Stomach (tissue), 9 donors: ENCODE measurements around the gene PLD4. TPM values are rescaled to one million over a fixed set of nuclear protein-coding genes. Genes with fewer than 3 reads are reported as not detected.
A peak's percentile ranks its signal among the peaks of the same experiment; 100 is the strongest.
"Not testable (repeated sequence)": the region's sequence is repeated elsewhere in the genome, so short reads cannot be mapped to it uniquely, and the experiment has no call there.

Experiments used
- DNase-seq, 2 donors: peaks; one replicate each; pipeline versions ENCODE4 v3.0.0 to v3.0.0-alpha.2; 2013 to 2019
- H3K27ac ChIP-seq, 5 donors: fragments of 200-600 bp in 4 of 5; sonication (generic) in 4 of 5; one replicate each; pipeline ENCODE4 v1.5.1; 2013 to 2019; ENCODE audit warnings: mild to moderate bottlenecking in 1 of 5, moderate library complexity in 1 of 5
- H3K27me3 ChIP-seq, 3 donors: fragments of 200-600 bp; sonication (generic); one replicate each; pipeline ENCODE4 v1.5.1; 2017 to 2019; ENCODE audit warnings: mixed run types in 1 of 3
- H3K36me3 ChIP-seq, 4 donors: fragments of 200-600 bp; sonication (generic); 1 replicate in 3 of 4; 2 replicates in 1 of 4; pipeline ENCODE4 v1.5.1; 2016 to 2019
- H3K4me1 ChIP-seq, 4 donors: fragments of 200-600 bp; sonication (generic); one replicate each; pipeline ENCODE4 v1.5.1; 2016 to 2019
- H3K4me3 ChIP-seq, 4 donors: fragments of 200-600 bp; sonication (generic) in 3 of 4; one replicate each; pipeline ENCODE4 v1.5.1; 2016 to 2019; ENCODE audit warnings: mild to moderate bottlenecking in 1 of 4
- H3K9me3 ChIP-seq, 4 donors: fragments of 200-600 bp; sonication (generic); one replicate each; pipeline ENCODE4 v1.5.1; 2016 to 2019
- EP300 ChIP-seq: sonication (generic); formaldehyde crosslinking; IDR thresholded peaks from one replicate; pipeline ENCODE4 v1.6.1; 2017; ENCODE audit warnings: antibody characterized with exemption
- POLR2A ChIP-seq, 4 donors: fragments of 450-650 bp; IDR thresholded peaks; one replicate each; pipeline ENCODE4 v1.6.1; 2016; ENCODE audit warnings: antibody characterized with exemption in 4 of 4, control low read depth in 2 of 4, mild to moderate bottlenecking in 1 of 4, moderate library complexity in 1 of 4
- POLR2AphosphoS5 ChIP-seq, 3 donors: sonication (generic); formaldehyde crosslinking; IDR thresholded peaks; one replicate each; pipeline ENCODE4 v1.6.1; 2016; ENCODE audit warnings: antibody characterized with exemption in 3 of 3
- WGBS, 5 donors: extraction: QIAGEN DNeasy Blood & Tissue Kit in 3 of 5; methylation state at CpG; one replicate each; pipeline versions ENCODE4 v1.1.5 to v1.1.7; 2013 to 2018; 5-methylcytosine and 5-hydroxymethylcytosine counted together
- intact Hi-C: fragments of 100-400 bp; cut with DNase I; formaldehyde crosslinking; loops from one replicate; pipeline ENCODE4 v1.15.1; 2023; ENCODE audit warnings: low total_unique reads
- polyA plus RNA-seq, 3 donors: library from polyadenylated mRNA; stranded (reverse); fragments of 200-250 nt; gene quantifications; one replicate each; pipeline ENCODE4 v1.2.3, GENCODE V29; 2013
- total RNA-seq, 5 donors: library from RNA; depleted of rRNA; stranded (reverse); fragments of >200 nt; gene quantifications; one replicate each; pipeline versions ENCODE4 v1.1.0 to v1.2.3, GENCODE V29; 2014 to 2016
- TF ChIP-seq, protein P1 (sequence below), 7 experiments: fragments of 450-650 bp in 4 of 7; fragments of 200-600 bp in 3 of 7; sonication (generic) in 3 of 7; IDR thresholded peaks; one replicate each; pipeline ENCODE4 v1.5.1; 2016 to 2019; ENCODE audit warnings: antibody characterized with exemption in 7 of 7, control low read depth in 2 of 7, mild to moderate bottlenecking in 1 of 7
- donor health status: healthy with polysubstance abuse.
- donor health status: Bipolar disorder and iron deficiency.
- donor health status: healthy.

PLD4 gene
- total and polyA plus RNA-seq, 8 donors: 0.14 to 2.6 (median 1.2) TPM; not detected in 4

DNA sequence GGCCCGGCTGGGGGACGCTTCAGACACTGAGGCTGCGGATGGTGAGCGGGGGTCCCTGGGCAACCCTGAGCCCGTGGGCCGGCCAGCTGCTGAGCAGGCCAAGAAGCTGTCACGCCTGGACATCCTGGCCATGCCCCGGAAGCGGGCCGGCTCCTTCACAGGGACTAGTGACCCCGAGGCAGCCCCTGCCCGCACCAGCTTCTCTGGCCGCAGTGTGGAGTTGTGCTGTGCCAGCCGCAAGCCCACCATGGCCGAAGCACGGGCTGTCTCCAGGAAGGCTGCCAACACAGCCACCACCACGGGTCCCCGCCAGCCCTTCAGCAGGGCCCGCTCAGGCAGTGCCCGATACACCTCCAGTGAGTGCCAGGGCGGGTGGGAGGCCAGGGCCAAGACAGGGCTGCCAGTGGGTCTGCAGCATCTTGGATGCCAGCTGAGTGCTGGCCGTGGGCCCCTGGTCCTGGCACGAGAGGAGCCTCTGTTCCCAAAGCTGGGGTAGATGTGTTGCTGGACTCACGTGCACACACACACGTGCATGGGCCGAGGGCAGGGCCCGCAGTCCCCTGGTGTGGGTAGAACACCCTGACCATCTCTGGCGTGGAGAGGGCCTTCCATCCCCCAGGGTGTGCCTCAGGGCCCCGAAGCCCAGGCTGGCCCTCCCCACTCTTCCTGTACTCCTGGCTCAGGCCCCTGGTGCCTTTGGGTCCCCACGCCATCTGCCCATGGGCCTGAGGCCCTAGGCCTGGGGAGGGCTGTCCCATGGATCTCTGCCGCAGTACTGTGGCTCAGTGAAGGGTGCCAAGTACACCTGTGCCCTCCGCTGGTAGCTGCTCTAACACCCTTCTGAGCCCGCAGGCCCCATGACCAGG lies 36.8 kb upstream of the PLD4 start:
- WGBS, 5 donors: 93 to 97% (median 95%) methylated on average over 8 to 33 of the region's 33 CpGs
- no peak for DNase-seq

DNA sequence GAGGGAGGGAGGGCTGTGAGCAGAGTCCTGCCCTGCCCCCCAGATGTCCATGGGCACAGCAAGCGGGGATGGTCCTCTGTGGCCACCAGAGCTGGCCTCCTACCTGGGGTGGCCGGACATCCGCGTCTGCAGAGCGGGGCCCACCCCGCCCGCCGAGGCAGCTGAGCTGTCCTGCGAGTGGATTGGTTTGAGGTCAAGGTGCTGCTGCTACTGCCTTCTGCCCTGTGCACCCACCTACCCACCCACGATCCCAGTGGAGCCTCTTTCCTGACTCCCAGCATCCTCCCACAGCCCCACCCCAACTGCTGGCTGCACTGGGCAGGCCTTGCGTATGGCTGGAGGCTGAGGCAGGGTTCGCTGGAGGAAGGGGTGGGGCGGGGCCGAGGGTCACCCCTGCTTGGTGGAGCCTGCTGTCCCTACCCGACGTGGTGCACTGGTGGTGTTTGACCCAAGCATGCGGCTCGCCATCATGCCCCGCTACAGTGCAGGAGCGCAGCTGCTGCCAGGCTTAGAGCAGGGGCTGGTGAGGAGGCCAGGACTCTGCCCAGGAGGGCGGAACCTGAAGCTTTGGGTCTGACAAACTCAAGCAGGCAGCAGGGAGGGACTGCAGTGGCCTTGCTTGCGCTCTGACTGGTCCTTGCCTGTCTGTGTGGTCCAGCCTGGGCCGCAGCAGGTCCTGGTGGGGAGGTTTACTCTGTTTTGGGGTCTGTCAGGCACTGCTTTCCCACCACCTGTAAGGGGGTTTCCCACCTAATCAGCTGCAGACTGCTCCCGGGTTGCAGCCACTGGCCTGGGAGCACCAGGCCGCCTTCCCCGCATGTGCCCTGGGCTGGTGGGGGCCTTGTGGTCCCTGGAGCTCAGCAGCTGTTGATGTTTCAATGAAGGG lies 35.9 kb upstream of the PLD4 start:
- H3K9me3 ChIP-seq: no peaks in the 10 kb centered on the region
- H3K27ac ChIP-seq: no peak overlapping the region
- no peaks in the 10 kb centered on the region for H3K27me3 ChIP-seq
- no peak overlapping the region for H3K4me3 ChIP-seq
- peaks cover 36 to 58% (median 55%) of the 10 kb centered on the region in 4 donors for H3K36me3 ChIP-seq
- peak in 1 of 2 donors; percentile 2 for DNase-seq
- intact Hi-C loops: no loop called here
- WGBS, 5 donors: 88 to 95% (median 93%) methylated on average over 16 to 26 of the region's 26 CpGs
- H3K4me1 ChIP-seq: no peaks in the 10 kb centered on the region
- TF ChIP-seq POLR2A (IDR thresholded peaks at IDR 0.05) (no peak), EP300 (no peak), POLR2AphosphoS5 (IDR thresholded peaks at IDR 0.05) (no peak)
- TF ChIP-seq, protein P1, sequence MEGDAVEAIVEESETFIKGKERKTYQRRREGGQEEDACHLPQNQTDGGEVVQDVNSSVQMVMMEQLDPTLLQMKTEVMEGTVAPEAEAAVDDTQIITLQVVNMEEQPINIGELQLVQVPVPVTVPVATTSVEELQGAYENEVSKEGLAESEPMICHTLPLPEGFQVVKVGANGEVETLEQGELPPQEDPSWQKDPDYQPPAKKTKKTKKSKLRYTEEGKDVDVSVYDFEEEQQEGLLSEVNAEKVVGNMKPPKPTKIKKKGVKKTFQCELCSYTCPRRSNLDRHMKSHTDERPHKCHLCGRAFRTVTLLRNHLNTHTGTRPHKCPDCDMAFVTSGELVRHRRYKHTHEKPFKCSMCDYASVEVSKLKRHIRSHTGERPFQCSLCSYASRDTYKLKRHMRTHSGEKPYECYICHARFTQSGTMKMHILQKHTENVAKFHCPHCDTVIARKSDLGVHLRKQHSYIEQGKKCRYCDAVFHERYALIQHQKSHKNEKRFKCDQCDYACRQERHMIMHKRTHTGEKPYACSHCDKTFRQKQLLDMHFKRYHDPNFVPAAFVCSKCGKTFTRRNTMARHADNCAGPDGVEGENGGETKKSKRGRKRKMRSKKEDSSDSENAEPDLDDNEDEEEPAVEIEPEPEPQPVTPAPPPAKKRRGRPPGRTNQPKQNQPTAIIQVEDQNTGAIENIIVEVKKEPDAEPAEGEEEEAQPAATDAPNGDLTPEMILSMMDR (IDR thresholded peaks at IDR 0.05): no peak

More for the DNA sequence above, 36.8 kb upstream of the PLD4 start:
- Histone ChIP-seq H3K36me3 (peaks cover 44 to 65% (median 63%) of the 10 kb centered on the region in 4 donors), H3K4me3 (no peak overlapping the region), H3K4me1 (peaks cover 0 to 1% (median under 1%) of the 10 kb centered on the region in 4 donors), H3K27ac (no peak overlapping the region), H3K27me3 (no peaks in the 10 kb centered on the region), H3K9me3 (no peaks in the 10 kb centered on the region)
- TF ChIP-seq POLR2AphosphoS5 (IDR thresholded peaks at IDR 0.05): no peak
- TF ChIP-seq, protein P1 (IDR thresholded peaks at IDR 0.05): no peak
- TF ChIP-seq POLR2A (IDR thresholded peaks at IDR 0.05): no peak
- no peak for TF ChIP-seq EP300
- intact Hi-C loops: no loop called here

GRCh38 chr14:104889375-104889757 lies 35.3 kb upstream of the PLD4 start:
- 90 to 96% (median 95%) methylated on average over 17 to 23 of the region's 23 CpGs for WGBS, 5 donors
- no peak for DNase-seq
- no peak for TF ChIP-seq POLR2A (IDR thresholded peaks at IDR 0.05)
- TF ChIP-seq, protein P1 (IDR thresholded peaks at IDR 0.05): no peak
- no peak for TF ChIP-seq EP300
- no peak for TF ChIP-seq POLR2AphosphoS5 (IDR thresholded peaks at IDR 0.05)
- peaks cover 0 to 6% (median 4%) of the 10 kb centered on the region in 4 donors for H3K4me1 ChIP-seq
- peaks cover 29 to 58% (median 52%) of the 10 kb centered on the region in 4 donors for H3K36me3 ChIP-seq
- H3K27me3 ChIP-seq: no peaks in the 10 kb centered on the region
- intact Hi-C loops: no loop called here
- no peak overlapping the region for H3K27ac ChIP-seq
- H3K9me3 ChIP-seq: no peaks in the 10 kb centered on the region
- H3K4me3 ChIP-seq: no peak overlapping the region

GRCh38 chr14:104890292-104890691 lies 34.4 kb upstream of the PLD4 start:
- not testable (repeated sequence) for H3K4me3 ChIP-seq, DNase-seq, H3K27me3 ChIP-seq, H3K27ac ChIP-seq, H3K9me3 ChIP-seq
- H3K36me3 ChIP-seq: peaks cover 27 to 57% (median 50%) of the 10 kb centered on the region in 4 donors
- peaks cover 7 to 15% (median 13%) of the 10 kb centered on the region in 4 donors for H3K4me1 ChIP-seq
- intact Hi-C loops: loop anchor here (10.0 kb wide), 1 partner anchor 155 kb away; no protein-coding TSS in a partner anchor
